ENCODE measurements around the gene ITPR2. TPM values are rescaled to one million over a fixed set of nuclear protein-coding genes. Genes with fewer than 3 reads are reported as not detected.
A peak's percentile ranks its signal among the peaks of the same experiment; 100 is the strongest.
"Not testable (repeated sequence)": the region's sequence is repeated elsewhere in the genome, so short reads cannot be mapped to it uniquely, and the experiment has no call there.

The ITPR2 gene
- total RNA-seq, 1 experiment from 2014 or later = 17.5 TPM

- peak; percentile 72 for DNase-seq (ENCODE audit: low spot score)
- in situ Hi-C loops (cut with HindIII; ENCODE audit: low sequenced_read_pairs) = no loop called here
Observed at GRCh38 chr12:26853303-26854030, 20.5 kb upstream of the ITPR2 start.

GRCh38 chr12:26851031-26851809 lies 18.2 kb upstream of the ITPR2 start:
- no peak for DNase-seq (ENCODE audit: low spot score)
- in situ Hi-C loops (cut with HindIII; ENCODE audit: low sequenced_read_pairs) = no loop called here

GRCh38 chr12:26848156-26848825 lies 15.3 kb upstream of the ITPR2 start:
- in situ Hi-C loops (cut with HindIII; ENCODE audit: low sequenced_read_pairs) = no loop called here
- no peak for DNase-seq (ENCODE audit: low spot score)

- no peak for DNase-seq (ENCODE audit: low spot score)
- in situ Hi-C loops (cut with HindIII; ENCODE audit: low sequenced_read_pairs) = no loop called here
Observed at GRCh38 chr12:26847431-26847830, 14.4 kb upstream of the ITPR2 start.

- in situ Hi-C loops (cut with HindIII; ENCODE audit: low sequenced_read_pairs) = no loop called here
- DNase-seq (ENCODE audit: low spot score) = no peak
Observed at GRCh38 chr12:26846416-26846815, 13.4 kb upstream of the ITPR2 start.

GRCh38 chr12:26845984-26846383 lies 13.0 kb upstream of the ITPR2 start:
- in situ Hi-C loops (cut with HindIII; ENCODE audit: low sequenced_read_pairs) = no loop called here
- no peak for DNase-seq (ENCODE audit: low spot score)

- in situ Hi-C loops (cut with HindIII; ENCODE audit: low sequenced_read_pairs) = no loop called here
- DNase-seq (ENCODE audit: low spot score) = peak; percentile 21
Observed at GRCh38 chr12:26845057-26845666, 12.2 kb upstream of the ITPR2 start.

DNA sequence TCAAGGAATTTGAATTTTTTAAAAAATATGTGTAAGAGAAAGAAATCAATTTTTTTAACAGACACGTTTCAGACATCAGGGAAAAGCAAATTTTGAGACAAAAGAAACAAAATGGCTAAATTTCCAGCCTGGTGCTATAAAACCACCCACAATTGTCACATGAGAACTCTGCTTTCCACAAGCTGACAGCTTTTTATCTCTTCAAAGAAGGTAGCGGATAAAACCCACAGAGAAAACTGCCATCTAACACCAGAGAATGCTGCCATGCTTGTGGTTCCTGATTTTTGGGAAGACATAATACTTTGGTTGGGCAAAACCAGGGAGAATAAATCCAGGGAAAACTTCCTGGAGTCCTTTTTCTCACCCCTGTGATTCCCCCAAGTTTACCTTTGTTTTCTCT lies 10.3 kb upstream of the ITPR2 start:
- DNase-seq (ENCODE audit: low spot score) = no peak
- in situ Hi-C loops (cut with HindIII; ENCODE audit: low sequenced_read_pairs) = no loop called here

- in situ Hi-C loops (cut with HindIII; ENCODE audit: low sequenced_read_pairs) = no loop called here
- DNase-seq (ENCODE audit: low spot score) = no peak
Observed at GRCh38 chr12:26841085-26841484, 8.1 kb upstream of the ITPR2 start.

GRCh38 chr12:26839512-26839911 lies 6.5 kb upstream of the ITPR2 start:
- no peak for DNase-seq (ENCODE audit: low spot score)
- in situ Hi-C loops (cut with HindIII; ENCODE audit: low sequenced_read_pairs) = no loop called here

DNA sequence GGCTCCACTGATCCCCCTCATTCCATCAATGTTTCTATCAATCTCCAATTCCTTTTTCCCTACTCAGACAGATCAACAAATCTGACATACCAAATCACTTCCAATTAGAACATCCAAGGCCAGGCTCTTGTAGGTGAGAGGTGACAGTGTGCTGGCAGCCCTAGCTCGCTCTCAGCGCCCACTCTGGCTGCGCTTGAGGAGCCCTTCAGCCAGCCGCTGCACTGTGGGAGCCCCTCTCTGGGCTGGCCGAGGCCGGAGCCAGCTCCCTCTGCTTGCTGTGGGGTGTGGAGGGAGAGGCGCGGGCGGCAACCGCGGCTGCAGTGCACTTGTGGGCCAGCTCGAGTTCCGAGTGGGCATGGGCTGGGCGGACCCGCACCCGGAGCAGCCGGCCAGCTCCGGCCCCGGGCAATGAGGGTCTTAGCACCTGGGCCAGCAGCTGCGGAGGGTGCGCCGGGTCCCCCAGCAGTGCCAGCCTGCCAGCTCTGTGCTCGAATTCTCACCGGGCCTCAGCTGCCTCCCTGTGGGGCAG lies 6.0 kb upstream of the ITPR2 start:
- no peak for DNase-seq (ENCODE audit: low spot score)
- in situ Hi-C loops (cut with HindIII; ENCODE audit: low sequenced_read_pairs) = no loop called here

DNA sequence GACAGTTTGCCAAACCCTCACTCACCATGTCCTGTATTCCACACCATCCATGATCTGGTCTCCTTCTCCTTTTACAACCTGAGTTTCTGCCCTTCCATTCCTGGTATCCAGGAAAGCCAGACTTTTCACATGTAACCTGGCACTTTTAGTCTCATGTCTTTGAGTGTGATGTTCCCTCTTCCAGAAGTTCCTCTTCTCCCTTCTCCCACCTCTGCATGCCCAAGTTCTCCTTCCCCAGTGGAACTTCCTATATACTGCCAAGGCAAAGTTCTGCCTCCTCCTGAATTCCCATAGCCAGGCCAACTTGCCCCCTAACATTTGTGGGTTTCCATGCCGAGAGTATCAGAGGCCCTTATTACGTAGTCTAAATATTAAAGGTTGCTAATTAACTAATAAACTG lies 3.2 kb upstream of the ITPR2 start:
- no peak for DNase-seq (ENCODE audit: low spot score)

DNA sequence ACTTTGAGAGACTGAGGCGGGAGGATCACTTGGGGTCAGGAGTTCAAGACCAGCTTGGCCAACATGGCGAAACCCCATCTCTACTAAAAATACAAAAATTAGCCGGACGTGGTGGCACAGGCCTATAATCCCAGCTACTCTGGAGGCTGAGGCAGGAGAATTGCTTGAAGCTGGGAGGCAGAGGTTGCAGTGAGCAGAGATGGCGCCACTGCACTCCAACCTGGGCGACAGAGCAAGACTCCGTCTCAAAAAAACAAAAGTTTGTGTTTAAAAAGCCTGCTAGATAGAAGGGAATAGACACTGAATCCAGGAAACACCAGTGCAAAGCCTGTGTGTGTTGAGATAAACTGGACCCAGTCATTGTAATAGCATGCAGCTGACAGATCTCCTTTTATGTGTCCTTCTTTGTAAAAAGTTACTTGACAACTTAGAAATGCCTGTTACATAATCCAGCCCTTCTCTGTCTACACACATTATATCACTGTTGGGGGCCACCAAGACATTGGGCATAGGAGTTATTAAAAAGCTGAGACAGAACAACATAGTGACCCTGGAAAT lies 1.6 kb upstream of the ITPR2 start:
- in situ Hi-C loops (cut with HindIII; ENCODE audit: low sequenced_read_pairs); DNase-seq (ENCODE audit: low spot score): not testable (repeated sequence)

More for the DNA sequence above, 3.2 kb upstream of the ITPR2 start:
- in situ Hi-C loops (cut with HindIII; ENCODE audit: low sequenced_read_pairs) = no loop called here

DNA sequence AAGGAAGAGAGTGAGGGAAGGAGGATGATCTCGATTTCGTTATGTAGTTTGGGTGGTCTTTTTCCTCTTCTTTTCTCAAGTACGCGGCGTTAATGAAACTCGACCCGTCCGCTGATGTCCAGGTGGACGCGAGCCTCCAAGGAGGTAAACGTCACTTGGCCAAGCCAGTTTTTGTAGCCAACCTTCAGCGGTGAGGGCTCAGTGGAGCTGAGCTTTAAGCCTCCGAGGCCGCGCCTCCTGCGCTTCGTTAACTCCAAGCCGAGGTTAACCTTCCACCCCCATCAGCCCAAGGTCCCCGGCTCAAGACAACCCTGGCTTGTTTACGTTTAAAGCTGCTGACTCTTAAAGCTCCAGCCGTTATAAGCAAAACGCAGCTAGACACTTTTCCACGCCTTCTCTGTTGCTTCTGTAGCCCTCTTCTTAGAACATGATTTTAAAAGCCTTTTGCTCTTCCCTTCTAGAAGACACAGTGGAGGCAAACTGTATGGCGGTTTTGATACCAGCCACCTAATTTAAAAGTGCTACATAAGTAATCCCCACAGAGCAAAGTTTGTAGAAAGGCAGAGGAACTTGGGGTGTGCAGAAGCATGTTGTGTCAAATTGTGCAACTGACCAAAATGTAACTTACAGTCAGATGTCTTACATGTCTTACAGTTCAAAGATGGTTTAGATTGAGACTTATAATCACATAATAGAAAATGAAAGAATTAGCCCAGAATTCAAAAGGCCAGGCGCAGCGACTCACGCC lies 923 bp upstream of the ITPR2 start:
- peak; percentile 60 for DNase-seq (ENCODE audit: low spot score)
- in situ Hi-C loops (cut with HindIII; ENCODE audit: low sequenced_read_pairs) = no loop called here

DNA sequence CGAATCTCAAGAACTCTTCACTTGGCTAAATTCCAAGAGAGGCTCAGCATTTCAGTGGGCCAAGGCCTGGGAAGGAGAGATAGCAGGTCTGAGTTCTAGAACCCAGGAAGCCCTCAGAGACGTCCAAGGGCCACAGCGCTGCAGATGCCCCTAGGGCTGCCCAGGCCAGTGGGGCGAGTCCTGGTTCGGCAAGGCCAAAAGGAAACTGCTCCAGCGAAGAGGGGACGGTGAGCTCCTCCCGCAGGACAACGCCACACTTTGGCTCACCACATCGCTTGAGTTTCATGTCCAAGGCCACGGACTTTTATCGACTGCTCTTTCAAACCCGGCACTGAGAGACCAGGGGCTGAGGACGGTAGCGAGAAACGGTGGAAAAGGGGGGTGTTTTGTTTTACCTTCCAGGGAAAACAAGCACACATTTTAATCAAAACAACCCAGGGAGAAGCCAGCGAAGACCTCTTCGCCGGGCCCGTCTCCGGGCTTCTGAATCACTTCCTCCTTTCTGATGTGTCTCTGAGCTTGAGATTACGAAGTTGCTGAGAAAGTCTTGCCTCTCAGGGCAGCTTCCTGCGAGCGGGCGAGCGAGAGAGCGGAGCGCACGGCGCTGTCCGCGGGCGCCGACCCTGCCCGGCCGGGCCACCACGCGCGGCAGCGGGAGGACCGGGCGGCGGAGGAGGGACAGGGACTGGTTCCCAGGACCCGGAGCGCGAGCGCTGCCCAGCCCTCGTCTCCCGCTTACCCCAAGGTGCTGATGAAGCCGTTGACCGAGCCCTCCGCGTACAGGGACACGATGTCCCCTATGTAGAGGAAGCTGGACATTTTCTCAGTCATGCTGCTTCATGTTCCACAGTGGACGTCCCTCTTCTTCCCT lies 808 bp downstream of the ITPR2 start:
- peak; percentile 60 for DNase-seq (ENCODE audit: low spot score)
- in situ Hi-C loops (cut with HindIII; ENCODE audit: low sequenced_read_pairs) = no loop called here

DNA sequence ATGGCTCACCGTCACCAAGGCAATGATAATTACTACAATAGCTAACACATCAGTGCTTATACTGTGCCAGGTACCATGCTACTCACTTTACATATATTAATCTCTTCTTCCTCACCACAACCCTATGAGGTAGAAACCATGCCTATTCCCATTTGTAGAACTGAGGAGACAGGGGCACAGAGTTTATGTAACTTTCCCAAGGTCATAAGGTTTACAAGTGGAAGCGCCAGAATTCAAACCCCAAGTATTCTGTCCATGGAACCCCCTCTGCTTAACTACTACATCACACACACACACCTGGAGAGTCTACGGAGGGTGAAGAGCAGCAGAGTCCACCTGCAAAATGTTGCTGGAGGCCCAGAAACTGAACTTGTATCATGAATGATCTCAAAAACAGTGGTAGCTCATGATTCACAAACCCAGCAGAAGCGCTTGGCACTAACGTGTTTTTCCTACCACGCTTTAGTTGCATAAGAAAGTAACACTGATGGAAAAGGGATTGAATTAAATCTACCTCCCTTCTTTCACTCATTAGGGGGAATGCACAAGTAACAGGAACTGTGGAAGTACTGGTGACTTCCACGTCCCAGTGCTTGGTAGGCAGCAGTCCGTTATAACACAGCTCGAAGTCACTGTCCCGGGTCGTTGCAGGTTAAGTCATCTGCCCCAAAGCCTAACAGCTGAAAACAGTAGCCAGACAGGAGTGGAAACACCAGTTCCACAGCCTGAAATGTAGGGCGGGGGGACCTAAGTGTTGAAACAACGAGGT lies 2.0 kb downstream of the ITPR2 start:
- no peak for DNase-seq (ENCODE audit: low spot score)
- in situ Hi-C loops (cut with HindIII; ENCODE audit: low sequenced_read_pairs) = no loop called here

- in situ Hi-C loops (cut with HindIII; ENCODE audit: low sequenced_read_pairs) = no loop called here
- DNase-seq (ENCODE audit: low spot score) = no peak
Observed at GRCh38 chr12:26830363-26830762, 2.6 kb downstream of the ITPR2 start.
